Measurements from ENCODE around the gene STK11. TPM values are rescaled to one million over a fixed set of nuclear protein-coding genes. Genes with fewer than 3 reads are reported as not detected.

STK11 gene
- total and polyA plus RNA-seq, 2 donors (not counting 3 experiments of a cell fraction or from before 2014, with no cell fraction given) = 39.4 to 75.4 TPM

DNA sequence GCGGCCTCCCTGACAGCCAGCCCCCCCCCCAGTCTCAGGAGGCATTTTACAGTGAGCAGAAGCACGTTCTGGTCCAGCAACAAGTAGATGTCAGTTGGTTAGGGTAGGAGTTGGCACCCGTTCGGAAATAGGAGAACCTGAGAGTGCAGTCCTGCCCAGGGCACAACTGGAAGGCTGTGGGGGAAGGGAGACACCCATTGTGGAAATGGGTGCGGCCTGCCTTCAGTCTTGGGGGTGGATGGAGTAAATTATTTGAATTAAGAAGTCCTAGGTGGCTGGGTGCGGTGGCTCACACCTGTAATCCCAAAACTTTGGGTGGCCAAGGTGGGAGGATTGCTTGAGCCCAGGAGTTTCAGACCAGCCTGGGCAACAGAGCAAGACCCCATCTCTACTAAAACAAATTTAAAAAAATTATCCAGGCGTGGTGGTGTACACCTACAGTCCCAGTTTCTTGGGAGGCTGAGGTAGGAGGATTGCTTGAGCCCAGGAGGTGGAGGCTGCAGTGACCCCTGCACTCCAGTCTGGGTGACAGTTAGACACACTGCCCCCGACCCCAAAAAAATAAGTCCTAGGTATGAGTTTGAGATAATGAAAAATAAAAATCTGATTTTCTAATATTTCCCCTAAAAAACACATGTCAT, 64.8 kb downstream of the STK11 start:
- no peaks in the 10 kb centered on the region for H3K9me3 ChIP-seq (replicated peaks; ENCODE audit: control insufficient read depth, insufficient read depth, low read length)
- BruUV-seq (replicated peaks) = no TSS peak
- H3K27me3 ChIP-seq (ENCODE audit: control insufficient read depth in 2 of 2, insufficient read depth in 2 of 2, low read length in 2 of 2) = no peaks in the 10 kb centered on the region
- H3K27ac ChIP-seq (ENCODE audit: insufficient read depth, low read depth, low read length) = peak overlapping the region; percentile 93
- H2AFZ ChIP-seq (ENCODE audit: low read depth, low read length) = no peak overlapping the region
- H3K79me2 ChIP-seq (ENCODE audit: control insufficient read depth, insufficient read depth, low read length) = peaks cover 45% of the 10 kb centered on the region
- DNase-seq (ENCODE audit: low read depth, low spot score) (no peak), FAIRE-seq (no peak)
- ChIA-PET CTCF (interaction anchor here (7.2 kb wide), 1 partner anchor 26 kb away, joined by 1001 read pairs; the partner anchor contains the start of gene ATP5F1D), POLR2A (interaction anchor here (1.5 kb wide), 1 partner anchor 25 kb away, joined by 87 read pairs; no protein-coding TSS in a partner anchor)
- H4K20me1 ChIP-seq (replicated peaks; ENCODE audit: control insufficient read depth, extremely low read depth, insufficient read depth, low read length) = no peaks in the 10 kb centered on the region
- H3K36me3 ChIP-seq (ENCODE audit: control insufficient read depth in 2 of 2, extremely low read depth in 1 of 2, insufficient read depth in 2 of 2, low read length in 2 of 2) = peaks cover 23 to 34% of the 10 kb centered on the region in 2 experiments
- dilution Hi-C loops (cut with MboI; ENCODE audit: extremely low pct_ligation_motif_present, low sequenced_read_pairs) (no loop called here), intact Hi-C loops (cut with micrococcal nuclease) (no loop called here)
- H3K4me2 ChIP-seq (ENCODE audit: insufficient read depth, low read length) = peak overlapping the region; percentile 96
- H3K4me3 ChIP-seq (replicated peaks in 1 of 3; ENCODE audit: insufficient read depth in 1 of 3, low read depth in 1 of 3, low read length in 3 of 3) = peak overlapping the region; percentile 61 to 90 (median 76)
- peak overlapping the region; percentile 97 for H3K9ac ChIP-seq (replicated peaks; ENCODE audit: extremely low read depth, insufficient read depth, low read length)
- H3K9me1 ChIP-seq (replicated peaks; ENCODE audit: control insufficient read depth, extremely low read depth, insufficient read depth, low read length) = no peaks in the 10 kb centered on the region
- TF ChIP-seq, protein P1, sequence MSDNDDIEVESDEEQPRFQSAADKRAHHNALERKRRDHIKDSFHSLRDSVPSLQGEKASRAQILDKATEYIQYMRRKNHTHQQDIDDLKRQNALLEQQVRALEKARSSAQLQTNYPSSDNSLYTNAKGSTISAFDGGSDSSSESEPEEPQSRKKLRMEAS (IDR thresholded peaks at IDR 0.05; ENCODE audit: insufficient read depth, insufficient read length) = no peak
- TF ChIP-seq EZH2 (IDR thresholded peaks at IDR 0.05; ENCODE audit: borderline replicate concordance, low read depth, low read length, severe bottlenecking) = no peak
- TF ChIP-seq FOS (IDR thresholded peaks at IDR 0.05; ENCODE audit: borderline replicate concordance, insufficient read depth, low read length) = no peak
- TF ChIP-seq, protein P2, sequence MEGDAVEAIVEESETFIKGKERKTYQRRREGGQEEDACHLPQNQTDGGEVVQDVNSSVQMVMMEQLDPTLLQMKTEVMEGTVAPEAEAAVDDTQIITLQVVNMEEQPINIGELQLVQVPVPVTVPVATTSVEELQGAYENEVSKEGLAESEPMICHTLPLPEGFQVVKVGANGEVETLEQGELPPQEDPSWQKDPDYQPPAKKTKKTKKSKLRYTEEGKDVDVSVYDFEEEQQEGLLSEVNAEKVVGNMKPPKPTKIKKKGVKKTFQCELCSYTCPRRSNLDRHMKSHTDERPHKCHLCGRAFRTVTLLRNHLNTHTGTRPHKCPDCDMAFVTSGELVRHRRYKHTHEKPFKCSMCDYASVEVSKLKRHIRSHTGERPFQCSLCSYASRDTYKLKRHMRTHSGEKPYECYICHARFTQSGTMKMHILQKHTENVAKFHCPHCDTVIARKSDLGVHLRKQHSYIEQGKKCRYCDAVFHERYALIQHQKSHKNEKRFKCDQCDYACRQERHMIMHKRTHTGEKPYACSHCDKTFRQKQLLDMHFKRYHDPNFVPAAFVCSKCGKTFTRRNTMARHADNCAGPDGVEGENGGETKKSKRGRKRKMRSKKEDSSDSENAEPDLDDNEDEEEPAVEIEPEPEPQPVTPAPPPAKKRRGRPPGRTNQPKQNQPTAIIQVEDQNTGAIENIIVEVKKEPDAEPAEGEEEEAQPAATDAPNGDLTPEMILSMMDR (IDR thresholded peaks at IDR 0.05; ENCODE audit: extremely low read depth in 1 of 2, insufficient read depth in 1 of 2, low read depth in 1 of 2, low read length in 2 of 2) = no peak
- TF ChIP-seq JUN (IDR thresholded peaks at IDR 0.05; ENCODE audit: borderline replicate concordance, insufficient read depth, insufficient read length, low read depth) = no peak
- TF ChIP-seq GATA2 (IDR thresholded peaks at IDR 0.05; ENCODE audit: insufficient read depth, insufficient read length, low read depth, low read length) = no peak
- no peak for TF ChIP-seq MYC (IDR thresholded peaks at IDR 0.05; ENCODE audit: low read depth, low read length)
- no peak for TF ChIP-seq POLR2A (IDR thresholded peaks at IDR 0.05; ENCODE audit: low read depth, low read length)
- TF ChIP-seq POLR2AphosphoS5 (IDR thresholded peaks at IDR 0.05; ENCODE audit: insufficient read depth, low read depth, low read length) = no peak
- H3K4me1 ChIP-seq (ENCODE audit: control insufficient read depth, extremely low read depth, insufficient read depth, low read length) = peaks cover 42% of the 10 kb centered on the region
